Neural cell (in vitro differentiated cells): ENCODE measurements around the gene LHX4. TPM values are rescaled to one million over a fixed set of nuclear protein-coding genes. Genes with fewer than 3 reads are reported as not detected.

ENCODE experiments used
- H2AFZ ChIP-seq: fragments of 200-600, 300-800 bp; sonication (generic), shearing (Covaris generic); 2 replicates; pipeline ENCODE4 v1.6.0; 2014; ENCODE audit warnings: low read depth, mild to moderate bottlenecking, antibody characterized with exemption, low read length, moderate library complexity
- H3F3A ChIP-seq: fragments of 200-600 bp; shearing (Covaris generic); 2 replicates; pipeline ENCODE4 v1.6.1; 2016; ENCODE audit warnings: mild to moderate bottlenecking, moderate library complexity, mixed read lengths, antibody characterized with exemption, low read length; ENCODE audit not compliant: insufficient read depth, poor library complexity, severe bottlenecking
- H3K27ac ChIP-seq: fragments of 200-600, 300-800 bp; sonication (generic), shearing (Covaris generic); 2 replicates; pipeline ENCODE4 v1.5.1; 2014; ENCODE audit warnings: mild to moderate bottlenecking, low read length, moderate library complexity
- H3K27me3 ChIP-seq: fragments of 300-800, 200-600 bp; sonication (generic), shearing (Covaris generic); 2 replicates; pipeline ENCODE4 v1.6.0; 2014; ENCODE audit warnings: mild to moderate bottlenecking, low read depth, low read length, moderate library complexity; ENCODE audit not compliant: insufficient read depth
- H3K36me3 ChIP-seq: fragments of 300-800, 200-600 bp; sonication (generic), shearing (Covaris generic); 2 replicates; pipeline ENCODE4 v1.5.1; 2014; ENCODE audit warnings: mild to moderate bottlenecking, antibody characterized with exemption, low read length, moderate library complexity; ENCODE audit not compliant: insufficient read depth
- H3K4me2 ChIP-seq: fragments of 300-800, 200-600 bp; sonication (generic), shearing (Covaris generic); 2 replicates; pipeline ENCODE4 v1.6.0; 2014; ENCODE audit warnings: mild to moderate bottlenecking, low read length
- H3K4me3 ChIP-seq: fragments of 300-800, 200-600 bp; sonication (generic), shearing (Covaris generic); 2 replicates; pipeline ENCODE4 v1.5.1; 2014; ENCODE audit warnings: mild to moderate bottlenecking, low read length, moderate library complexity
- H3K79me2 ChIP-seq: fragments of 200-600 bp; shearing (Covaris generic); replicated peaks from 2 replicates; pipeline ENCODE4 v1.6.0; 2014; ENCODE audit warnings: mild to moderate bottlenecking, low read length, moderate library complexity; ENCODE audit not compliant: insufficient read depth
- H3K9ac ChIP-seq: fragments of 300-800, 200-600 bp; sonication (generic), shearing (Covaris generic); 2 replicates; pipeline ENCODE4 v1.6.1; 2016; ENCODE audit warnings: mild to moderate bottlenecking, low read length, mixed read lengths
- H3K9me2 ChIP-seq: fragments of 200-600 bp; shearing (Covaris generic); 2 replicates; pipeline ENCODE4 v1.6.1; 2016; ENCODE audit warnings: mild to moderate bottlenecking, low read length, mixed read lengths; ENCODE audit not compliant: insufficient read depth
- H3K9me3 ChIP-seq: fragments of 200-600, 300-800 bp; sonication (generic), shearing (Covaris generic); 2 replicates; pipeline ENCODE4 v1.6.1; 2016; ENCODE audit warnings: mild to moderate bottlenecking, mixed run types, low read length, moderate library complexity, mixed read lengths
- H4K20me1 ChIP-seq: fragments of 200-600 bp; shearing (Covaris generic); 2 replicates; pipeline ENCODE4 v1.6.1; 2016; ENCODE audit warnings: mild to moderate bottlenecking, mixed run types; ENCODE audit not compliant: insufficient read depth
- CTCF ChIP-seq: fragments of 450-650 bp; IDR thresholded peaks from 2 replicates; pipeline ENCODE4 v1.5.1; 2014; ENCODE audit warnings: antibody characterized with exemption, mild to moderate bottlenecking, moderate library complexity; ENCODE audit not compliant: poor library complexity, severe bottlenecking
- EP300 ChIP-seq: fragments of 450-650 bp; conservative IDR thresholded peaks from 2 replicates; pipeline ENCODE4 v1.6.1; 2014; ENCODE audit warnings: antibody characterized with exemption, mild to moderate bottlenecking, moderate library complexity; ENCODE audit not compliant: poor library complexity, severe bottlenecking
- EZH2 ChIP-seq: fragments of 200-600, 300-800 bp; shearing (Covaris generic), sonication (generic); IDR thresholded peaks from 2 replicates; pipeline ENCODE4 v1.6.1; 2014; ENCODE audit warnings: antibody characterized with exemption, low read length, borderline replicate concordance, mild to moderate bottlenecking; ENCODE audit not compliant: insufficient read depth, poor library complexity, severe bottlenecking
- MXI1 ChIP-seq: fragments of 450-650 bp; conservative IDR thresholded peaks from 2 replicates; pipeline ENCODE4 v1.6.1; 2014; ENCODE audit warnings: antibody characterized with exemption, mild to moderate bottlenecking; ENCODE audit not compliant: poor library complexity, severe bottlenecking
- POLR2AphosphoS5 ChIP-seq: IDR thresholded peaks from 2 replicates; pipeline ENCODE4 v1.6.1; 2012
- RAD21 ChIP-seq: fragments of 450-650 bp; conservative IDR thresholded peaks from 2 replicates; pipeline ENCODE4 v1.6.1; 2014; ENCODE audit warnings: antibody characterized with exemption, mild to moderate bottlenecking, moderate library complexity
- REST ChIP-seq: IDR thresholded peaks from 2 replicates; pipeline ENCODE4 v1.6.1; 2012; ENCODE audit warnings: borderline replicate concordance
- SMC3 ChIP-seq: fragments of 450-650 bp; conservative IDR thresholded peaks from 2 replicates; pipeline ENCODE4 v1.6.1; 2014; ENCODE audit warnings: antibody characterized with exemption, mild to moderate bottlenecking, moderate library complexity; ENCODE audit not compliant: poor library complexity
- TAF1 ChIP-seq: IDR thresholded peaks from 2 replicates; pipeline ENCODE4 v1.6.1; 2012; ENCODE audit warnings: low read depth
- polyA plus RNA-seq: library from polyadenylated mRNA; depleted of rRNA; stranded (reverse); fragments of >200 nt; gene quantifications from 2 replicates; pipeline ENCODE4 v1.2.3, GENCODE V29; 2014

Gene LHX4
- polyA plus RNA-seq, 1 donor from 2014 or later, result not detected

- Histone ChIP-seq H3K79me2 (no peaks in the 10 kb centered on the region), H3K4me3 (no peak overlapping the region), H3K9ac (no peak overlapping the region), H2AFZ (no peak overlapping the region), H4K20me1 (no peaks in the 10 kb centered on the region), H3K27ac (no peak overlapping the region), H3K4me2 (no peak overlapping the region), H3K9me3 (no peaks in the 10 kb centered on the region), H3K27me3 (peaks cover 100% of the 10 kb centered on the region), H3F3A (no peaks in the 10 kb centered on the region), H3K36me3 (no peaks in the 10 kb centered on the region), H3K9me2 (no peaks in the 10 kb centered on the region)
- TF ChIP-seq CTCF (no peak), MXI1 (no peak), EZH2 (no peak), REST (no peak), POLR2AphosphoS5 (no peak), RAD21 (no peak), SMC3 (no peak), TAF1 (no peak), EP300 (no peak)
Measured at GRCh38 chr1:180236698-180237509, 6.8 kb downstream of the LHX4 start.

GRCh38 chr1:180237869-180238476 lies 7.9 kb downstream of the LHX4 start:
- H3K4me2 ChIP-seq, result no peak overlapping the region
- no peaks in the 10 kb centered on the region for H3F3A ChIP-seq
- H4K20me1 ChIP-seq, result no peaks in the 10 kb centered on the region
- H3K9ac ChIP-seq, result no peak overlapping the region
- no peak overlapping the region for H3K27ac ChIP-seq
- no peaks in the 10 kb centered on the region for H3K9me3 ChIP-seq
- TF ChIP-seq TAF1, result no peak
- peak; percentile 8 for TF ChIP-seq POLR2AphosphoS5
- H3K36me3 ChIP-seq, result no peaks in the 10 kb centered on the region
- H3K4me3 ChIP-seq, result no peak overlapping the region
- H3K79me2 ChIP-seq, result no peaks in the 10 kb centered on the region
- peaks cover 98% of the 10 kb centered on the region for H3K27me3 ChIP-seq
- H3K9me2 ChIP-seq, result no peaks in the 10 kb centered on the region
- H2AFZ ChIP-seq, result no peak overlapping the region
